Urothelium cell line (cell line): ENCODE data around the gene ABTB2.
"Not testable (repeated sequence)": the region's sequence is repeated elsewhere in the genome, so short reads cannot be mapped to it uniquely, and the experiment has no call there.

Experiments used
- DNase-seq: peaks from one replicate; pipeline ENCODE4 v3.0.0; 2011; ENCODE audit warnings: low spot score, mixed read lengths
- FAIRE-seq: peaks from 2 replicates; lab custom pipeline; 2011; peaks lifted over from hg19 to GRCh38; lab: Jason Lieb, UNC

Gene ABTB2

DNA sequence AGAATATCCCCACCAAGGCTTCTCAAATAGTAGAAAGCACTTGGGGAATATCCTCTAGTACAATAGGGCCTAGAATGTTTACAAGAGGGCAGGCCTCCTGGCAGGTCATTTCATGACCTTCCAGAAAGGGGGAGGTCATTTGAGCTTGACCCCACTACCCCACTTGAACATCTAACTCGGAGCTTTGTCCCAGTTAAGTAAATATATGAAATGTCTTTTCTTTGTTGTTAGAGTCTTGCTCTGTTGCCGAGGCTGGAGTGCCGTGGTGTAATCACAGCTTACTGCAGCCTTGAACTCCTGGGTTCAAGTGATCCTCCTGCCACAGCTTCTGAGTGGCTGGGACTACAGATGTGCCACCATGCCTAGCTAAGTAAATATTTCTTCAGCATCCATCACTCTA lies 108.4 kb downstream of the ABTB2 start:
- no peak for DNase-seq
- FAIRE-seq: no peak

DNA sequence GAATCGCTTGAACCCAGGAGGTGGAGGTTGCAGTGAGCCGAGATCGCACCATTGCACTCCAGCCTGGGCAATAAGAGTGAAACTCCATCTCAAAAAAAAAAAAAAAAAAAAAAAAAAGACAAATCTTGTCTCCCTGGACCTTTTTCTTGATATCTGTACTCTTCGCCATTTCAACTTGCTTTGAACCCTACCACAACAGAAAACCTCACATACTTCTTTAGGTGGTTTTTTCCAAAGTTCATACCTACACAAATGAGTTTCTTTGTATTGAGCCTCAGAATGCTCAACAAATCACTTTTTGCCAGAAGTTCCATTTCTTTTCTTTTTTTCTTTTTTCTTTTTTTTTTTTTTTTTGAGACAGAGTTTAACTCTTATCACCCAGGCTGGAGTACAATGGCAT lies 111.3 kb downstream of the ABTB2 start:
- not testable (repeated sequence) for FAIRE-seq, DNase-seq

DNA sequence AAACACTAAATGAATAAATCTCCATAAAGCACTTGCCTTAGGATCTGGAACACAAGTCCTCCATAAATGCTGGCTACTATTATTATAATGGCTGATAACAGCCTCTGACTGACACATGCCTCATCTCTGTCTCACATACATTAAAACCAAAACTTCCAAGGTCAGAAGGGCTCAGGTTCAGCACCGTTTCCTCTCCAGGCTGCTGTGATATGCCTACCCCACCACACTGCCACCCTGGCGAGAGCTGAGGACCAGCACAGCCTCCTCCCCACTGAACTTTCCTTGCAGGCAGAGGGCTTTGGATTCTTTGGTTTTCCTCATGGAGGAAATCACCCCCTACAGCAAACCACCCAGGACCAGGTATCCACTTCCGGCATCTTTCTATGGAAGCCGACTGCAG lies 112.8 kb downstream of the ABTB2 start:
- DNase-seq (no peak), FAIRE-seq (no peak)

DNA sequence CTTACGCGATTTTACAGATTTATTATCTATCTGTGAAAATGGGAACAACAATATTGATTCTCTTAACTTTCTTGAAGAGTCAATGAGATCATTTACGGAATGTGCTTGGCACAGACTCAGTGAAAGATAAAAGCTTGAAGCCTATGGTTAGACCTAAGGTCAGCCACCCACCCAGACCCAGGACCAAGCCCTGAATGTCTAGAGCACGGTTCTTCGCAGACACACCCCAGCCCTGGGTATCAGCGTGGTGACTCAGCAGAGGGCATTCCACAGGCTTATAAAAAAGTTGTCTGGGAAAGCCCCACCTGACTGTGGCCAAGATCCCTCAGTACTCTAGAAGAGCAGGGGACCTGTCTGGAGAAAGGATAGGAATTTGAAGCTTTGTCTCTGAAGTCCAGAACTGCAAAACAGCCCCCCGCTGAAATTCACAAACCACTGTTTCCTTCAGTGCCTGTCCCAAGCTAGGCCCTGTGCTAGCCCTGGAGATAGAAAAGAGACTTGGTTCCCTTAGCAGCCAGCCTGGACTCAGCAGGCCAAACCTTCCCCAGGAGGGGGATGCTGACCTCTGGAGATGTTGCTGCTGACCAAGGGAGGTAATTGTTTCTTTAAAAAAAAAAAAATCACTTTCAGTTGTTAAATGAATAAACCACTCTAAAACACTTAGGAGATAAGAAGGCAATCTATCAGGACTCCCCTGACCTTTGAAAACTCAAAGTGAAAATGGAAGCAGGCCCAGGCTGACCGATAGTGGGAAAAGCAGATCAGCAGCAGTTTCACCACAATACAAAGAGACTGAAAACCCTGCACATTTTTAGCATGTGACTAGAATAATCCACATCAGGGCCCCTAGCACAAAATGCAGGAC lies 114.0 kb downstream of the ABTB2 start:
- FAIRE-seq (no peak), DNase-seq (peak; percentile 92)

DNA sequence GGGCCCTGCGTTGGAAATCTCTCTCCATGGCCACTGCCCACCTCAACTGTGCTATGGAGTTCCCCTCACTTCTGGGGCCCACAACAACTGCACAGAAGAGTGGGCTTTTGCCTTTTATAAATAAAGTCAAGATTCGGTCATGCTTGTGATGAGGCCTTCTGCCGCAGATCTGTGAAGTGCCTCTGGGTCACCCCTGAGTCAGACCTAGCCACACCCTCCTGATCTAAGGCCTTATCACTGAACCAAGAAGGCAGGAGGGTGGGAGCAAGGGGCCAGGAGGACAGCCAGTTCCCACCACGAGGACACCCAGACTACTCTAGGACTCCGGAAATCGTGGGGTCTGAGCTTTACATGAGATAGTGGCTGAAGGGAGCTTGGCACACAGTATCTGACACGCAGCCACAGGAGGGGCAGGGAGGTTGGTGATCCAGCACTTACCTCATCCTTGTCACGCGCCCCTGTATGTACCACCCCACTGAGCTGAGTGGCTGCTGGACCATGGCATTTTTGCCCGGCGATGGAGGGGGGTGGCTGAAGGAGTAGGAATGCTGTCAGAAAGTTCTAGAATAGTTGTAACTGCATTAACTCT lies 115.7 kb downstream of the ABTB2 start:
- DNase-seq (no peak), FAIRE-seq (no peak)

DNA sequence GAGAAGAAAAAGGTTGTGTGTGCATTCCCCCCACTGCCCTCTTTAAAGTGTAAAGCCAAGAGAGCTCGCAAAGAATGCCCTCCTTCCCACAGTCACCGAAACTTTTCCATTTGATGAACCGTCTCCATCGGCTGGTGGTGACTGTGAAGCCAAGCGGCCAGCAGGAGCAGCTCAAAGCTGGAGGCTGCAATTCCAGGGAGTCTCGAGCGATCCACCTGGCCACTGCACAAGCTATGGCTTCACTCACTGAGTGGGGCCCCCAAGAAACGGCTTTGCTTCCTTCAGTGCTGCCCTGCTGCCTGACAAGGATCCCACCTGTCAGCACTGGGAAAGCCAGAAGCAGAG lies 117.7 kb downstream of the ABTB2 start:
- no peak for DNase-seq

DNA sequence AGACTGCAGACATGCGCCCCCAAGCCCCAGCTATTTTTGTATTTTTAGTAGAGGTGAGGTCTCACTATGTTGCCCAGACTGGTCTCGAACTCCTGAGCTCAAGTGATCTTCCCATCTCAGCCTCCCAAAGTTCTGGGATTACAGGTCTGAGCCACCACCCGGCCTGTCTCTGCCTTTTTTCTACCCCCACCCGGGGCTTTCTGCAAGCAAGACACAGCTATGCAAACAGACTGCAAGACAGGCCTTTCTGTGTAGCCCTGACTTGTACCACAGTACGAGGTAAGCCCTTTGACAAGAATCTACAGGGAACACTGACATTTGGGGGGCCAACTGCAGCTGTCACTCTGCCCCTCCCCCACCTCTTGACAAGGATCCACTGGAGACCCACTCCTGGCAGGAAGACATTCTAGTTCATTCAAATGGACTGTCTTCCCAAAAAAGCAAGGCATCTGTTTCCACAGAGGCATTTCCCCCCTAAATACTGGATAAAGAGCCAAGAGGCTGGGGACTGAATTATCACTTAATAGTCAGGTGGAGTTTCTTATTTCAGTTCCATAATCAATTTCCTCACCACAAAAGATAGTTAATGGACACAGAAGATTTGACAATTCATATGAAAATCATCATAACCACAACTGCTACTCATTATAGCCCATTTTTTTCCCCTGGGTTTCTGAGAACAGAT lies 118.2 kb downstream of the ABTB2 start:
- no peak for FAIRE-seq

More for the DNA sequence above, 117.7 kb downstream of the ABTB2 start:
- FAIRE-seq: no peak

DNA sequence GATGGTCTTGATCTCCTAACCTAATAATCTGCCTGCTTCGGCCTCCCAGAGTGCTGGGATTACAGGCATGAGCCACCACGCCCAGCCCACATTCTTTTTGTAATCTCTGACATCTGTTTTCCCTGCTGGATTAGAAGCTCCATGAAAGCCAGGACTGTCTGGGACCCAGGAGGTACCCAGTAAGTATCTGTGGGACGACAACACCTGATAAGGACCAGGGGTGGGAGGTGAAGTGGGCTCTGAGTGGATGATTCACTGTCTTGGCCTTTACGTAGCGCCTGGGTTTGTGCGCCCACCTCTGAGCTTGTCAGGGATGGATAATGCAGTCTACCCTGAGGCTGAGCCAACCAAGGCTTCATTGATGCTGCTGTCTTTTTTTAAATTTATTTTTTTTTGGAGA lies 118.8 kb downstream of the ABTB2 start:
- FAIRE-seq: no peak
- no peak for DNase-seq

More for the DNA sequence above, 118.2 kb downstream of the ABTB2 start:
- no peak for DNase-seq

DNA sequence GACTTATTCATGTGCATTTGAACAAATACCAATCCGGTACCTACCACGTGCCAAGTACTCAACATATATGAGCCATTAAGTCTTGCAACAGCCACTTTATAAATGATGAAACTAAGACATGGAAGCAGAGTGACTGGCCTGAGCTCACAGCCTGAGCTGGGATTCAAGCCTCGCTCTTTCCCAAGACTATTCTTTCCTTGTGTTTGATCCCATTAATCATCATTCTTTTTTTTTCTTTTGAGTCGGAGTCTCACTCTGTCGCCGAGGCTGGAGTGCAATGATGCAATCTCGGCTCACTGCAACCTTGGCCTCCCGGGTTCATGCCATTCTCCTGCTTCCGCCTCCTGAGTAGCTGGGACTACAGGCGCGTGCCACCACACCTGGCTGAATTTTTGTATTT lies 119.3 kb downstream of the ABTB2 start:
- no peak for FAIRE-seq

DNA sequence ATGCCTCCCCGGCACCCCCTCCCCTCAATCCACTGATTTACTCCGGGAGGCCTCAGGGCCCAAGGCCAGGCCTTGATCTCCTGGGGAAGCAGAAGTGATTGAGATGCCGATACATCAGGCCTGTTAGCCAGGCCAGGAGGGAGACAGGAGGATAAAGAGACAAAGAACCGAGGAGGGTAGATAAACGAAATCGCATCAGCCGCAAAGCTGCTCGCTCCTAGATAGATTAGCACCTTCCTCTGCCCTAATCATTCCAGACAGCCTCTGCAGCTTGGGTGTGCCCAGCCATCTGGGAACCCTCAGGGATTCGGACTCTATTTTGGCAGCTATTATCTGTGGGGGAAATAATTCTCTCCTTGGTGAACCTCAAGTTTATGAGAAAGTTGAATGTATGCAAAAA lies 121.2 kb downstream of the ABTB2 start:
- FAIRE-seq: no peak
- no peak for DNase-seq

More for the DNA sequence above, 119.3 kb downstream of the ABTB2 start:
- DNase-seq: no peak

DNA sequence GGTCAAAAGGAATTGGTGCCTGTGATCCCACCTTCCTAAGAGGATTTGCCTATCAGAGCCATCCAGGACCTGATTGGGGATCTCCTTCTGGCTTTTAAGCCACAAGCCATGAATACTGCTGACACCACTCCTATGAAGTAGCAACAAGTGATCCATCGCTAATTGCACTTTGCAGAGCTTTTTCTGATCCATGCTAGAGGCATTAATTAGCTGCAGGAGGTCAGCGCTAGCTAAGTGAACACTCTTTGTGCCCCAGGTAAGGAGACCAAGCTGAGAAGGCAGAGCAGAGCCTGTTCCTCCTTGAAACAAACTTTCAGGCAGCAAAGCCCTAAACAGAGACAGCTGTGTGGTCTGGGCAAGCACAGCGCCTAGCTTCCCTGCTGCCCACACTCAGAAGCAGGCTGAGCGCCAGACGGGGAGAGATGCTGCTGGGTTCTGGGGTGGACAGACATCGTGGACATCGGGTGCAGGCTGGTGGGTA lies 122.2 kb downstream of the ABTB2 start:
- DNase-seq (no peak), FAIRE-seq (no peak)

DNA sequence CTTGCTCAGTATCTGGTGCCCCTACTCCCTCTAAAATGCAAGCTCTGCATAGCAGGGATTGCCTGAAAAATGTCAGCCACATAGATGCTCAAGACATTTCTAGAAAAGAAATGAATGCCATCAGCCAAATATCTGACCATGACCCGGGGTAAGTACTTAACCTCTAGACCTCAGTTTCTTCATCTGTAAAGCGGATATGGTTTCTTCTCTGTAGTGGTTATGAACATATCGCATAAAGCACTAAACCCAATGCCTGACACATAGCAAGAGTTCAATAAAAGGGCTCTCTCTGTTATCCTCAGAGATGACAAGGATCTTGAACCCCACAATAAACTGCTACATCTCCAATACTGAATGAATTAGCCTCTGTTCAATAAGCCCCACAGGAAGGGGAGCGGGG lies 122.6 kb downstream of the ABTB2 start:
- FAIRE-seq (no peak), DNase-seq (no peak)

DNA sequence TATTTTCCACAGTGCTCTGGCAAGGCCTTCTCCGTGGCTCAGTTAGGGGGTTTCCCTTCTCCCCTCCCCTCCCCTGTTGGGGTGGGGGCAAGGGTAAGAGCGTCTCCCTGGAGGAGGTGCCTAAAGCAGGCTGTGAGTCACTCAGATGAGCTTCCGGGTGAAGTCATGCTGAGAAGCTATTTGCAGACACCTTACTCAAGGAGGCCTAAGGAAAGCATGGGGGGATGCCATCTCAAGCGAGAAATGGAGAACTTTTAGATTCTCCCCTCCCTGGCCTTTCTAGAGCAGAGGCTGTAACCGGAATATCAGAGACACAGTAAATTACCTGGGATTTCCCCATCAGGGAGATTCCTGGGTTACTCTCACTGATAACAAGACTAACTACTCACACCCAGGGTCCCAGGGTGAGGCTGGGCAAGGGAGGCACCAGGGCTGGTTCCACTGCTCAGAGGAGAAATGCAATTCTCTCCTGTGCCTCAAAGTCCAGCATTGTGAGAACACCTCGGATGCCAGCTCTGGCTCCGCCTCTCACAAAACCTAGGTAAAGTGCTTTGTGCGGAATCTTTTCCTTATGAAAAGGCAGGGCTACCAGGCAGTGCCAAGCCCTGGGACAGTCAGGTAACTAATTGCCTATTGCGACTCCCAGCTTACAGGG lies 123.6 kb downstream of the ABTB2 start:
- DNase-seq (peak; percentile 83), FAIRE-seq (no peak)

DNA sequence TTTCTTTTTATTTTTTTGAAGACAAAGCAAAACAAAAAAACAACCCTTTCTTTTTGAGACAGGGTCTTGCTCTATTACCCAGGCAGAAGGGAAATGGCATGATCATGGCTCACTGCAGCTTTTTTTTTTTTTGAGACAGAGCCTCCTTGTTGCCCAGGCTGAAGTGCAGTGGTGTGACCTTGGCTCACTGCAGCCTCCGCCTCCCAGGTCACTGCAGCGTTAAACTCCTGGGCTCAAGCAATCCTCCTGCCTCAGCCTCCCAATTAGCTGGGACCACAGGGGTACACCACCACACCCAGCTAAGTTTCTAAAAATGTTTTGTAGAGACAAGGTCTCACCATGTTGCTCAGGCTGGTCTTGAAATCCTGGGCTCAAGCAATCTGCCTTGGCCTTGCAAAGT lies 124.6 kb downstream of the ABTB2 start:
- no peak for DNase-seq

DNA sequence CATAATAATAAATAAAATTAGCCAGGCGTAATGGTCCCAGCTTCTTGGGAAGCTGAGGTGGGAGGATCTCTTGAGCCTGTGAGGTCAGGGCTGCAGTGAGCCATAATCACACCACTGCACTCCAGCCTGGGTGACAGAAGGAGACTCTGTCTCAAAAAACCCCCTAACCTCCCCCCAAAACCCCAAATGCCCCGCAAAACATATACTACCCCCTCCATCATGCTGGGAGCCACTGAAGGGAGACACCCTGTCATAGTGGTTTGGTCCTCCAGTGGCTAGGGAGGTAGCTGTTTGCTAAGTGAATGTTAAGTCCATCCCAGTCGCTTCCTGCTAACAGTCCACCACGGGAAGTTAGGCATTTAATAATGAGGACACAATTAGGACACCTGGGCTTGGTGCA lies 125.0 kb downstream of the ABTB2 start:
- FAIRE-seq (no peak), DNase-seq (no peak)

More for the DNA sequence above, 124.6 kb downstream of the ABTB2 start:
- FAIRE-seq: no peak

DNA sequence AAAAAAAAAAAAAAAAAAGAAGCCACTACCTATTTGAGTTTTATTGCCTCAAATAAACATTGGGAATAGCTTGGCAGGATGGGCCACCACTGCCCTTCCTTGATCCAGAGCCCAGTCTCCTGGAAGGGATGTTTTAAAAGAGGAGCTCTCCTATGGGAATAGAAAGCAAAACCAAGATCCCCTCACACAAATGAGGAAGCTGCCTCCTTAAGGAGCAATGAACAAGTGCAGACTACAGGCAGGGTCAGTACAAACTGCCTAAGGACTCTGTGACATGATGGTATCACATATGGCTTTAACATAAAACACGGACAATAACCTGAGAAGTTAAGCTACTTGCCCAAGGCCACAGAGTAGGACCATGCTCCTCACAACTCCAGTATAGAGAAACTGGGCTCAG lies 131.6 kb downstream of the ABTB2 start:
- FAIRE-seq: no peak

DNA sequence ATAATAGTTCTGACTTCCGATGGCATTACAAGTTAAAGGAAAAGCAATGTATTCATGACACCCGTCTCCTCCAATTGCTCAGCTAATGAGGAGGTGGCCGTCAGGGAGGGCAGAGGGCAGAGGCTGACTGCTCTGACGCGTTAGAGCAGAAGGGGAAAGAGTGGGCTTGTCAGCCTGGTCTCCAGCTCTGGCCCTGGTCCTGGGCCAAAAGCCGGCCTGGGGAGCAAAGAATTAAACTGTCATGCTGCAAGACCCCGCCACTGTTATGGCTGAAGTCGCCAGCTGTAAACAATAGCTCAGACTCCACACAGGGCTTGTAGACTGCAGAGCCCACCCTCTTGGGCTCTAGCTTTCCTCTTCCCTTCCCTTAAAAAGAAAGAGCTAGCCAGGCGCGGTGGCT lies 132.7 kb downstream of the ABTB2 start:
- no peak for FAIRE-seq
- no peak for DNase-seq

More for the DNA sequence above, 131.6 kb downstream of the ABTB2 start:
- no peak for DNase-seq

DNA sequence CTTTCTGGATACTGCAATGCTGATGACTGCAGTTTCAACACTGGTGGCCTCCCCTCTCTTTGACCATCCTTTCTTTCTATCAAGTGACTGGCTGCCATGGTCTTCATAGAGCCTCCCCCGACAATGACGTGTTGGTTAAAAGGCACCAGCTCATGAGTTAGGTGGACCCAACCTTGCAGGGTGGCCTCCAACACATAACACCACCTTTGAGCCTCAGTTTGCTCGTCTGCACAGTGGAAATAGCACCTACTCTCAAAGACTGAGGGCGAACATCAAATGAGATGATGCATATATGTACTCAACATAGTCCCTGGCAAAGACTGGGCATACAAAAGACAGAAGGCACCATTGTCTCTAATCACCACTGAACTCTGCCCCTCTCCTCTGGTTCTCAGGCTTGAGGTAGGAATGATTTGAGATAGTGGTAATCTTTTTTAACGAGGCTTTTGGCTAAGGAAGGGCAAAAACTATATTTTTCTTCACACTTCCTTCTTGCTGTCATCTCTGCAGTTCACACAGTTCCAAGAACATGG lies 133.3 kb downstream of the ABTB2 start:
- DNase-seq: no peak
- no peak for FAIRE-seq

DNA sequence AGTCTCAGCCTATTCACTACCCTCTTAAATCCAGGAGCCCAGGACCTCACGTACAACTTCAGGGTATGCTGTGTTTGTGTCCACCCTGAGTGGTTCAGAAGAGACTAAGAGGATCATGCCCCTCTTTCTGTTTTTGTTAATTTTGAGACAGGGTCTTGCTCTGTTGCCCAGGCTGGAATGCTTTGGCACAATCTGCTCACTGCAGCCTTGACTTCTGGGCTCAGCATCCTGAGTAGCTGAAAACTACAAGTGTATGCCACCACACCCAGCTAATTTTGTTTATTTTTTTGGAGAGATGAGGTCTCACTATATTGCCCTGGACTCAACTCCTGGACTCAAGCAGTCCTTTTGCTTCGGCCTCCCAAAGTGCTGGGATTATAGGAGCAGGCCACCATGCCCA lies 133.9 kb downstream of the ABTB2 start:
- FAIRE-seq (no peak), DNase-seq (no peak)

DNA sequence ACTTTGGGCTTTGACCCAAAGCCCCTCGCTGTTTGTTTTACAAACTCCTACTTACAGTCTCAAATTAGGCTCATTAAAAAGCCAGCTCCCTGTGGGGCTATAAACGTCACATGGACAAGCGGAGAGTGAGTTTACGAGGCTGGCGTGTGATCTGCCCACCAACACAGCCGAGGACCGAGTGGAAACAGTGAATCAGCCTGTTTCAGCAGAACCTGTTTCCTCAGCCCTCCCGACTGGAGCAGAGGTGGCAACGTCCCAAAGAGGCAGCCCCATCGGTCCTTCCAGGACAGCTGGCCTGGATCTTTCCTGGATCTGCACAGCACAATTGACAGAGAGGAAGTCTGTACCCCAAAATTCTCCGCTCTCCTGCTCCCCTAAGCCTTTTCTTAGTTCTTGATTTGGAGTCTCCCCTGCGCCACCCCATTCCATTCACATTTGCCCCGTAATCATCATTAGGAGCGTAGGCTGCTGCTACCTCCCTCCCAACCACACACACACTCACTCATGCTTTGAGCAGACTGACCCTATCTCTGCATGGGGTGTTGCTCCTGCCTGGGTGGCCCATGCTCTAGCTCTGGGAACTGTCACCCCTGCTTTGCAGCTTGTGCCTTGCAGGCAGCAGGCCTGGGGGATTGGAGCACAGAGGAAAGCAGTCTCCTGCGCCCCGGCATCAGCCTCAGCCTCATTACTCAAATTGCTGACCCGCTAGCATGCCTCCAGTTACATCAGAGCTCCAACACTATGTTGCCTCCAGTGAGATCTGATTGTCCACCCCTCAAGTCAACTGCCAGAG lies 134.6 kb downstream of the ABTB2 start:
- peak; percentile 54 for DNase-seq
- no peak for FAIRE-seq
